SH-SY5Y (cell line): ENCODE results near the gene ATP9A.

ENCODE experiments used
- GATA2 ChIP-seq: IDR thresholded peaks from 2 replicates; pipeline ENCODE4 v1.6.1; 2011; ENCODE audit warnings: mild to moderate bottlenecking, low read depth, low read length
- GATA3 ChIP-seq: IDR thresholded peaks from 2 replicates; pipeline ENCODE4 v1.6.1; 2011; ENCODE audit warnings: low read depth, mild to moderate bottlenecking, low read length, moderate library complexity

GRCh38 chr20:51647674-51648570, 120.3 kb downstream of the ATP9A start:
- no peak for TF ChIP-seq GATA3
- TF ChIP-seq GATA2, result no peak
